Measurements from ENCODE around the gene CNDP1.
"Not testable (repeated sequence)": the region's sequence is repeated elsewhere in the genome, so short reads cannot be mapped to it uniquely, and the experiment has no call there.

Gene CNDP1

GRCh38 chr18:74521068-74521725 is 13.1 kb upstream of the CNDP1 start:
- in situ Hi-C loops (cut with HindIII; ENCODE audit: low pct_ligation_motif_present, low sequenced_read_pairs) = no loop called here
- TF ChIP-seq CTCF (IDR thresholded peaks at IDR 0.05; ENCODE audit: low read depth, low read length, missing control alignments) = no peak
- H3K36me3 ChIP-seq (replicated peaks) = peaks cover 29% of the 10 kb centered on the region
- DNase-seq = no peak
- H3K27me3 ChIP-seq (replicated peaks) = no peaks in the 10 kb centered on the region
- no peak overlapping the region for H3K4me3 ChIP-seq (ENCODE audit: low read depth, low read length)
- no peak overlapping the region for H3K27ac ChIP-seq

- DNase-seq = no peak
- Histone ChIP-seq H3K27me3 (replicated peaks) (no peaks in the 10 kb centered on the region), H3K4me3 (ENCODE audit: low read depth, low read length) (no peak overlapping the region), H3K36me3 (replicated peaks) (peaks cover 18% of the 10 kb centered on the region), H3K27ac (no peak overlapping the region)
- in situ Hi-C loops (cut with HindIII; ENCODE audit: low pct_ligation_motif_present, low sequenced_read_pairs) = no loop called here
- TF ChIP-seq CTCF (IDR thresholded peaks at IDR 0.05; ENCODE audit: low read depth, low read length, missing control alignments) = no peak
These were observed 11.4 kb upstream of the CNDP1 start for GRCh38 chr18:74522635-74523548.

GRCh38 chr18:74524097-74524496 is 10.2 kb upstream of the CNDP1 start:
- peaks cover 9% of the 10 kb centered on the region for H3K36me3 ChIP-seq (replicated peaks)
- no peak for DNase-seq
- no peak overlapping the region for H3K4me3 ChIP-seq (ENCODE audit: low read depth, low read length)
- no peak overlapping the region for H3K27ac ChIP-seq
- in situ Hi-C loops (cut with HindIII; ENCODE audit: low pct_ligation_motif_present, low sequenced_read_pairs) = no loop called here
- TF ChIP-seq CTCF (IDR thresholded peaks at IDR 0.05; ENCODE audit: low read depth, low read length, missing control alignments) = no peak
- H3K27me3 ChIP-seq (replicated peaks) = no peaks in the 10 kb centered on the region

GRCh38 chr18:74524915-74525314 is 9.4 kb upstream of the CNDP1 start:
- H3K36me3 ChIP-seq (replicated peaks); in situ Hi-C loops (cut with HindIII; ENCODE audit: low pct_ligation_motif_present, low sequenced_read_pairs); DNase-seq; H3K4me3 ChIP-seq (ENCODE audit: low read depth, low read length); H3K27me3 ChIP-seq (replicated peaks); H3K27ac ChIP-seq: not testable (repeated sequence)

GRCh38 chr18:74525741-74526140 is 8.6 kb upstream of the CNDP1 start:
- no peak for TF ChIP-seq CTCF (IDR thresholded peaks at IDR 0.05; ENCODE audit: low read depth, low read length, missing control alignments)
- in situ Hi-C loops (cut with HindIII; ENCODE audit: low pct_ligation_motif_present, low sequenced_read_pairs) = no loop called here
- Histone ChIP-seq H3K36me3 (replicated peaks) (no peaks in the 10 kb centered on the region), H3K4me3 (ENCODE audit: low read depth, low read length) (no peak overlapping the region), H3K27ac (no peak overlapping the region), H3K27me3 (replicated peaks) (no peaks in the 10 kb centered on the region)
- DNase-seq = no peak

- no peaks in the 10 kb centered on the region for H3K27me3 ChIP-seq (replicated peaks)
- in situ Hi-C loops (cut with HindIII; ENCODE audit: low pct_ligation_motif_present, low sequenced_read_pairs) = no loop called here
These were observed 7.8 kb upstream of the CNDP1 start for GRCh38 chr18:74526488-74526887.

More at GRCh38 chr18:74526488-74526887, 7.8 kb upstream of the CNDP1 start:
- Histone ChIP-seq H3K36me3 (replicated peaks) (no peaks in the 10 kb centered on the region), H3K4me3 (ENCODE audit: low read depth, low read length) (no peak overlapping the region), H3K27ac (no peak overlapping the region)
- no peak for TF ChIP-seq CTCF (IDR thresholded peaks at IDR 0.05; ENCODE audit: low read depth, low read length, missing control alignments)
- no peak for DNase-seq
